ENCODE results near the gene PCBP3.
A peak's percentile ranks its signal among the peaks of the same experiment; 100 is the strongest.
"Not testable (repeated sequence)": the region's sequence is repeated elsewhere in the genome, so short reads cannot be mapped to it uniquely, and the experiment has no call there.

Gene PCBP3

GRCh38 chr21:45962531-45963231, 319.2 kb downstream of the PCBP3 start:
- no peak for DNase-seq (ENCODE audit: low read depth, low spot score)

- no peak for DNase-seq (ENCODE audit: low read depth, low spot score)
Observed at GRCh38 chr21:45963232-45963570, 319.7 kb downstream of the PCBP3 start.

- DNase-seq (ENCODE audit: low read depth, low spot score), result no peak
Observed at GRCh38 chr21:45964649-45965048, 321.1 kb downstream of the PCBP3 start.

- no peak for DNase-seq (ENCODE audit: low read depth, low spot score)
Observed at GRCh38 chr21:45965084-45965809, 321.7 kb downstream of the PCBP3 start.

GRCh38 chr21:45966791-45967394, 323.4 kb downstream of the PCBP3 start:
- no peak for DNase-seq (ENCODE audit: low read depth, low spot score)

GRCh38 chr21:45969921-45970673, 326.6 kb downstream of the PCBP3 start:
- DNase-seq (ENCODE audit: low read depth, low spot score), result no peak

- no peak for DNase-seq (ENCODE audit: low read depth, low spot score)
Observed at GRCh38 chr21:45970674-45971615, 327.4 kb downstream of the PCBP3 start.

- DNase-seq (ENCODE audit: low read depth, low spot score), result no peak
Observed at GRCh38 chr21:45971616-45972352, 328.3 kb downstream of the PCBP3 start.

GRCh38 chr21:45972353-45972715, 328.8 kb downstream of the PCBP3 start:
- DNase-seq (ENCODE audit: low read depth, low spot score), result no peak

GRCh38 chr21:45972716-45973474, 329.4 kb downstream of the PCBP3 start:
- DNase-seq (ENCODE audit: low read depth, low spot score), result no peak

GRCh38 chr21:45973475-45974072, 330.0 kb downstream of the PCBP3 start:
- DNase-seq (ENCODE audit: low read depth, low spot score), result peak; percentile 48

- DNase-seq (ENCODE audit: low read depth, low spot score), result no peak
Observed at GRCh38 chr21:45974073-45975019, 330.8 kb downstream of the PCBP3 start.

- DNase-seq (ENCODE audit: low read depth, low spot score), result no peak
Observed at GRCh38 chr21:45975020-45975666, 331.6 kb downstream of the PCBP3 start.

GRCh38 chr21:45975667-45976409, 332.3 kb downstream of the PCBP3 start:
- not testable (repeated sequence) for DNase-seq (ENCODE audit: low read depth, low spot score)

- DNase-seq (ENCODE audit: low read depth, low spot score), result no peak
Observed at GRCh38 chr21:45976701-45977311, 333.3 kb downstream of the PCBP3 start.

GRCh38 chr21:45977396-45977795, 333.9 kb downstream of the PCBP3 start:
- DNase-seq (ENCODE audit: low read depth, low spot score), result no peak
